Mammary epithelial cell (primary cell): ENCODE measurements around the gene MCF2L.

Experiments used
- EZH2 ChIP-seq: IDR thresholded peaks from 2 replicates; pipeline ENCODE4 v1.6.1; 2012; ENCODE audit warnings: low read length, inconsistent platforms, borderline replicate concordance
- TF ChIP-seq, protein P1 (sequence below), 2 donors: IDR thresholded peaks in 1 of 2; conservative IDR thresholded peaks in 1 of 2; 2 replicates each; pipeline ENCODE4 v1.5.1; 2011 to 2012; ENCODE audit warnings: inconsistent platforms in 2 of 2, low read length in 2 of 2, mild to moderate bottlenecking in 2 of 2, control low read depth in 1 of 2, low read depth in 1 of 2; ENCODE audit not compliant: insufficient read depth in 1 of 2; ENCODE audit errors: extremely low read depth in 1 of 2

DNA sequence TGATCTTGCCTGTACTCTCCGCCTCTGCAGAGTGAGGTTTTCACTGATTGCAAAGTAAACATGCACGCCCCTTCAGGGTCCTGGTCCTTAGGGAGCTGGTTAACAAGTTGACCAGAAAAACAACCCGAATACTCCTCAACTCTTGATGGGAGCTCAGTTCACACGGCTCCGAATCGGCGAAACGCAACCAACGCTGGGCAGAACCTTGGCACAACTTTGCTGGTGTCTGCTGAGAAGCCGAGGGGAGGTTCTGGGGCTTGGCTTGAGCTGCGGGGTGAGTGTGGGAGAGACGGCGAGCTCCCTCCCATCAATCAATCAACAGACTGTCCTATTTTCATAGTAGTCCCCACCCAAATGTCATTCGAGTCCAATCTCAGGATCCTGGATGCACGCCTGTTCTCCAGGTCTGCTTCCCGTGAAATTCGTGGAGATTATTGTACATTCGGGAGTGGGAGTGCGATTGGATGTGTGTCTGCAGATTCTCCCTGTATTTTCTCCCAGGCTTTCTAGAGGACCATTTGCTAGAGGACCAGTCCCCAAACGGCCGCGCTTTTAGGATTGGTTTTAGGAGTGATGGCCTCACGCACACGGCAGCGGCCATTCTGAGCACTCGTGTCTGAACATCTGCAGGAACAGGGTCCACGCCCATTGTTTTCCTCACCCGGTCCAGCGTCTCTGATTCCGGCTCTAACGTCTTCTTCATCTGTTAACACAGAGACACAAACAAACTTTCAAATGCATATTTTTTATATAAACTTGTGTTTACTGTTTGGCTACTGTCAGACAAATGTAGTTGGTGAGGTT, 85.0 kb downstream of the MCF2L start:
- TF ChIP-seq, protein P1, sequence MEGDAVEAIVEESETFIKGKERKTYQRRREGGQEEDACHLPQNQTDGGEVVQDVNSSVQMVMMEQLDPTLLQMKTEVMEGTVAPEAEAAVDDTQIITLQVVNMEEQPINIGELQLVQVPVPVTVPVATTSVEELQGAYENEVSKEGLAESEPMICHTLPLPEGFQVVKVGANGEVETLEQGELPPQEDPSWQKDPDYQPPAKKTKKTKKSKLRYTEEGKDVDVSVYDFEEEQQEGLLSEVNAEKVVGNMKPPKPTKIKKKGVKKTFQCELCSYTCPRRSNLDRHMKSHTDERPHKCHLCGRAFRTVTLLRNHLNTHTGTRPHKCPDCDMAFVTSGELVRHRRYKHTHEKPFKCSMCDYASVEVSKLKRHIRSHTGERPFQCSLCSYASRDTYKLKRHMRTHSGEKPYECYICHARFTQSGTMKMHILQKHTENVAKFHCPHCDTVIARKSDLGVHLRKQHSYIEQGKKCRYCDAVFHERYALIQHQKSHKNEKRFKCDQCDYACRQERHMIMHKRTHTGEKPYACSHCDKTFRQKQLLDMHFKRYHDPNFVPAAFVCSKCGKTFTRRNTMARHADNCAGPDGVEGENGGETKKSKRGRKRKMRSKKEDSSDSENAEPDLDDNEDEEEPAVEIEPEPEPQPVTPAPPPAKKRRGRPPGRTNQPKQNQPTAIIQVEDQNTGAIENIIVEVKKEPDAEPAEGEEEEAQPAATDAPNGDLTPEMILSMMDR (conservative IDR thresholded peaks at IDR 0.05 in 1 of 2, IDR thresholded peaks at IDR 0.05 in 1 of 2; ENCODE audit: extremely low read depth in 1 of 2, insufficient read depth in 1 of 2, low read depth in 1 of 2, low read length in 2 of 2): no peak
- no peak for TF ChIP-seq EZH2
